ENCODE measurements around the gene RNF214. TPM values are rescaled to one million over a fixed set of nuclear protein-coding genes. Genes with fewer than 3 reads are reported as not detected.
A peak's percentile ranks its signal among the peaks of the same experiment; 100 is the strongest.

RNF214 gene
- total RNA-seq, 2 donors from 2014 or later = 10.2 to 12.5 TPM

- TF ChIP-seq, protein P1, sequence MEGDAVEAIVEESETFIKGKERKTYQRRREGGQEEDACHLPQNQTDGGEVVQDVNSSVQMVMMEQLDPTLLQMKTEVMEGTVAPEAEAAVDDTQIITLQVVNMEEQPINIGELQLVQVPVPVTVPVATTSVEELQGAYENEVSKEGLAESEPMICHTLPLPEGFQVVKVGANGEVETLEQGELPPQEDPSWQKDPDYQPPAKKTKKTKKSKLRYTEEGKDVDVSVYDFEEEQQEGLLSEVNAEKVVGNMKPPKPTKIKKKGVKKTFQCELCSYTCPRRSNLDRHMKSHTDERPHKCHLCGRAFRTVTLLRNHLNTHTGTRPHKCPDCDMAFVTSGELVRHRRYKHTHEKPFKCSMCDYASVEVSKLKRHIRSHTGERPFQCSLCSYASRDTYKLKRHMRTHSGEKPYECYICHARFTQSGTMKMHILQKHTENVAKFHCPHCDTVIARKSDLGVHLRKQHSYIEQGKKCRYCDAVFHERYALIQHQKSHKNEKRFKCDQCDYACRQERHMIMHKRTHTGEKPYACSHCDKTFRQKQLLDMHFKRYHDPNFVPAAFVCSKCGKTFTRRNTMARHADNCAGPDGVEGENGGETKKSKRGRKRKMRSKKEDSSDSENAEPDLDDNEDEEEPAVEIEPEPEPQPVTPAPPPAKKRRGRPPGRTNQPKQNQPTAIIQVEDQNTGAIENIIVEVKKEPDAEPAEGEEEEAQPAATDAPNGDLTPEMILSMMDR (IDR thresholded peaks at IDR 0.05) = no peak
- no peak for TF ChIP-seq POLR2A (IDR thresholded peaks at IDR 0.05)
- intact Hi-C loops (cut with DNase I) = no loop called here
- ATAC-seq = no peak
- Histone ChIP-seq H3K36me3 (replicated peaks in 1 of 2; ENCODE audit: insufficient read depth in 1 of 2, low read depth in 2 of 2) (no peaks in the 10 kb centered on the region), H3K4me3 (no peak overlapping the region), H3K27me3 (no peaks in the 10 kb centered on the region), H3K4me1 (no peaks in the 10 kb centered on the region), H3K9me3 (no peaks in the 10 kb centered on the region), H3K27ac (no peak overlapping the region)
- WGBS, 2 donors = 89 to 91% methylated on average over 9 of the region's 9 CpGs
- no peak for DNase-seq
These were observed 41.2 kb downstream of the RNF214 start for GRCh38 chr11:117273550-117274289.

DNA sequence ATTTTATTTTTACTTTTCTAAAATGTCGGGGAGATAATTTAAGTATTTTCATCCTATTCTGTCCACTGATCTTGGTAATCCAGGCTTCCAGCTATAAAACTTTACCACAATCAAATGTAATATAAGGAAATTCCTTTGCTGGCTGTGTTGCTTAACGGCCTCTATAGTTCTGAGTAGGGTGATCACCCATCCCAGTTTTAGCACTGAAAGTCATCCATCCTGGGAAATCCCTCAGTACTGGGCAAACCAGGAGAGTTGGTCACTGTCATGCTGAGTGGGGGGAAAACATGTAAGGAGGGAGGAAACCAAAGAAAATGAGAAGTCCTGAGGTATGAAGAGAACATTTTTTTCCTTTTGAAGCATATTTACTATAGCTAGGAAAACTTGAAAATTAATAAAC, 45.9 kb downstream of the RNF214 start:
- no peaks in the 10 kb centered on the region for H3K36me3 ChIP-seq (replicated peaks in 1 of 2; ENCODE audit: insufficient read depth in 1 of 2, low read depth in 2 of 2)
- no peaks in the 10 kb centered on the region for H3K9me3 ChIP-seq
- no peak overlapping the region for H3K27ac ChIP-seq
- ATAC-seq = no peak
- no peak overlapping the region for H3K4me3 ChIP-seq
- WGBS, 2 donors = 84 to 92% methylated on average over 2 of the region's 2 CpGs
- DNase-seq = no peak
- peaks cover 13% of the 10 kb centered on the region for H3K4me1 ChIP-seq
- intact Hi-C loops (cut with DNase I) = no loop called here
- H3K27me3 ChIP-seq = no peaks in the 10 kb centered on the region
- TF ChIP-seq, protein P1 (IDR thresholded peaks at IDR 0.05) = no peak
- no peak for TF ChIP-seq POLR2A (IDR thresholded peaks at IDR 0.05)

GRCh38 chr11:117279711-117280376, 47.4 kb downstream of the RNF214 start:
- Histone ChIP-seq H3K9me3 (no peaks in the 10 kb centered on the region), H3K27ac (peak overlapping the region in 1 of 4 donors; percentile 44), H3K27me3 (no peaks in the 10 kb centered on the region), H3K36me3 (replicated peaks in 1 of 2; ENCODE audit: insufficient read depth in 1 of 2, low read depth in 2 of 2) (peaks cover 0 to 2% of the 10 kb centered on the region in 2 donors), H3K4me1 (peaks cover 17% of the 10 kb centered on the region), H3K4me3 (no peak overlapping the region)
- TF ChIP-seq, protein P1 (IDR thresholded peaks at IDR 0.05) = no peak
- TF ChIP-seq POLR2A (IDR thresholded peaks at IDR 0.05) = no peak
- intact Hi-C loops (cut with DNase I) = no loop called here
- 59% methylated on average over 4 of the region's 4 CpGs for WGBS, 2 donors
- ATAC-seq (no peak), DNase-seq (no peak)

GRCh38 chr11:117281159-117281558, 48.7 kb downstream of the RNF214 start:
- 82 to 90% methylated on average over 6 of the region's 6 CpGs for WGBS, 2 donors
- no peak for ATAC-seq
- Histone ChIP-seq H3K9me3 (no peaks in the 10 kb centered on the region), H3K27me3 (no peaks in the 10 kb centered on the region), H3K4me1 (peaks cover 25% of the 10 kb centered on the region), H3K36me3 (replicated peaks in 1 of 2; ENCODE audit: insufficient read depth in 1 of 2, low read depth in 2 of 2) (peaks cover 0 to 2% of the 10 kb centered on the region in 2 donors), H3K4me3 (no peak overlapping the region), H3K27ac (peak overlapping the region in 2 of 4 donors; percentile 8 to 15)
- TF ChIP-seq, protein P1 (IDR thresholded peaks at IDR 0.05) = no peak
- no peak for TF ChIP-seq POLR2A (IDR thresholded peaks at IDR 0.05)
- intact Hi-C loops (cut with DNase I) = no loop called here
- no peak for DNase-seq

Data from body of pancreas (tissue), 4 donors.